OCI-LY7 (cell line): ENCODE measurements around the gene NINJ2. TPM values are rescaled to one million over a fixed set of nuclear protein-coding genes. Genes with fewer than 3 reads are reported as not detected.

Experiments used
- BruUV-seq: library from RNA; stranded (reverse); fragments of 400-500 nt; replicated peaks from 2 replicates; lab custom pipeline; 2021; lab: Mats Ljungman, UMichigan
- CTCF ChIA-PET: fragments of 300-600 bp; sonication (Branson Sonifier 250); formaldehyde crosslinking; loops from one replicate; lab custom pipeline; 2022; ENCODE audit warnings: antibody characterized with exemption; ENCODE audit not compliant: unreplicated experiment; lab: Charles Lee
- POLR2A ChIA-PET: fragments of 300-600 bp; sonication (Branson Sonifier 250); formaldehyde crosslinking; loops from one replicate; lab custom pipeline; 2022; ENCODE audit warnings: antibody characterized with exemption; lab: Charles Lee
- DNase-seq: peaks from one replicate; pipeline ENCODE4 v3.0.0-alpha.2; 2015; ENCODE audit warnings: low spot score
- H2AFZ ChIP-seq: fragments of 200-600 bp; sonication (generic), shearing (Covaris generic); 2 replicates; pipeline ENCODE4 v1.6.1; 2014; ENCODE audit warnings: mild to moderate bottlenecking, antibody characterized with exemption, low read length, moderate library complexity
- H3K27ac ChIP-seq: fragments of 200-600 bp; sonication (generic); 2 replicates; pipeline ENCODE4 v1.5.1; 2014; ENCODE audit warnings: mixed run types, low read depth, mild to moderate bottlenecking, moderate library complexity, low read length, inconsistent platforms; ENCODE audit not compliant: poor library complexity, severe bottlenecking
- H3K36me3 ChIP-seq: fragments of 200-600 bp; sonication (generic); 2 replicates; pipeline ENCODE4 v1.6.1; 2014; ENCODE audit warnings: mild to moderate bottlenecking, antibody characterized with exemption, low read length, moderate library complexity, mixed read lengths; ENCODE audit not compliant: insufficient read depth
- H3K4me1 ChIP-seq: fragments of 200-600 bp; sonication (generic); 2 replicates; pipeline ENCODE4 v1.5.1; 2014; ENCODE audit warnings: mild to moderate bottlenecking, low read length; ENCODE audit not compliant: insufficient read depth, poor library complexity, severe bottlenecking
- H3K4me2 ChIP-seq: fragments of 200-600 bp; sonication (generic); 2 replicates; pipeline ENCODE4 v1.6.1; 2014; ENCODE audit warnings: mild to moderate bottlenecking, low read length
- H3K4me3 ChIP-seq: fragments of 200-600 bp; sonication (generic); 2 replicates; pipeline ENCODE4 v1.5.1; 2014; ENCODE audit warnings: mild to moderate bottlenecking, low read depth, low read length; ENCODE audit not compliant: poor library complexity, severe bottlenecking
- H3K79me2 ChIP-seq: fragments of 200-600 bp; sonication (generic); 2 replicates; pipeline ENCODE4 v1.6.1; 2016; ENCODE audit warnings: low read depth, mild to moderate bottlenecking, low read length, moderate library complexity, mixed read lengths; ENCODE audit not compliant: insufficient read depth
- H3K9me2 ChIP-seq: fragments of 200-600 bp; sonication (generic); 2 replicates; pipeline ENCODE4 v1.6.1; 2016; ENCODE audit warnings: mild to moderate bottlenecking, low read length, mixed read lengths; ENCODE audit not compliant: insufficient read depth
- H3K9me3 ChIP-seq: fragments of 200-600 bp; sonication (generic); 2 replicates; pipeline ENCODE4 v1.6.1; 2014; ENCODE audit warnings: mild to moderate bottlenecking, mixed run types, low read length, mixed read lengths
- H4K20me1 ChIP-seq: fragments of 200-600 bp; sonication (generic); 2 replicates; pipeline ENCODE4 v1.6.1; 2014; ENCODE audit warnings: mild to moderate bottlenecking, antibody characterized with exemption, low read length, moderate library complexity, mixed read lengths; ENCODE audit not compliant: insufficient read depth
- CTCF ChIP-seq: fragments of 200-600 bp; sonication (generic); conservative IDR thresholded peaks from 2 replicates; pipeline ENCODE4 v1.5.1; 2014; ENCODE audit warnings: mild to moderate bottlenecking, antibody characterized with exemption, low read length, moderate library complexity, mixed read lengths
- EZH2phosphoT487 ChIP-seq: fragments of 200-600 bp; sonication (generic); IDR thresholded peaks from 2 replicates; pipeline ENCODE4 v1.6.1; 2018; ENCODE audit warnings: low read depth, borderline replicate concordance, mild to moderate bottlenecking, mixed run types, antibody characterized with exemption, low read length, moderate library complexity, mixed read lengths
- intact Hi-C: fragments of 100-400 bp; cut with micrococcal nuclease; formaldehyde crosslinking; loops from one replicate; pipeline ENCODE4 v1.10.0; 2022; ENCODE audit not compliant: unreplicated experiment
- total RNA-seq, 2 experiments: library from RNA; depleted of rRNA in 1 of 2; stranded (reverse); fragments of >200 nt in 1 of 2; shearing (Covaris generic) in 1 of 2; gene quantifications; 2 replicates each; pipeline ENCODE4 v1.2.3, GENCODE V29; 2014 to 2022

The NINJ2 gene
- total RNA-seq, 2 experiments from 2014 or later = 0.79 to 4.4 TPM

DNA sequence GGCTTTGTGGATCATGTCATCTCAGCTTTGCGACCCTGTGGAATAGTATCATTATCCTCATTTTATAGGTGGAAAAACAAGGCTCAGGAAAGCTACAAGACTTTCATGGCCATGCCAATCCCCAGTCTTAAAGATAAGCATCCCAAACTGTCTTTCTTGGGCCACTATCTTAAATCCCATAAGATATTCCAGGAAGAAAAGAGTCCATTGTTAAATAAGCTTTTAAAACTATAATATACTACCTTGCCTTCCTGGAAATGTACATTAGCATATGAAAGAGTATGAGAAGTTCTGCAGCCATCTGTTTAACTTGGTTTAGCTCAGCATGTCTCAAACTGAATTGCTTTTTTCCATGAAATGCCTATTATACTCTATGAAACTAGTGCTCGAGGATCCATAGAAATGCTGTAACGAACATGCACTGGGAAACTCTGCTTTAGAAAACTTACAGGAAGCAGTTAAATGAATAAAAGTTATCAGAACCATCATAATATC, 126.4 kb downstream of the NINJ2 start:
- Histone ChIP-seq H2AFZ (no peak overlapping the region), H3K4me2 (no peak overlapping the region), H3K79me2 (no peaks in the 10 kb centered on the region), H3K4me3 (no peak overlapping the region), H3K4me1 (no peaks in the 10 kb centered on the region), H3K9me3 (no peaks in the 10 kb centered on the region), H3K27ac (no peak overlapping the region), H3K9me2 (no peaks in the 10 kb centered on the region), H3K36me3 (no peaks in the 10 kb centered on the region), H4K20me1 (no peaks in the 10 kb centered on the region)
- ChIA-PET CTCF (interaction anchor here (1.1 kb wide), 1 partner anchor 10 kb away, joined by 3 read pairs; no protein-coding TSS in a partner anchor), POLR2A (interaction anchor here (0.6 to 1.2 kb wide), 2 partner anchors 28 to 409 kb away, joined by 3 read pairs; no protein-coding TSS in a partner anchor)
- TF ChIP-seq CTCF (no peak), EZH2phosphoT487 (no peak)
- no TSS peak for BruUV-seq
- DNase-seq = no peak
- intact Hi-C loops = no loop called here

- DNase-seq = no peak
- Histone ChIP-seq H3K9me2 (no peaks in the 10 kb centered on the region), H3K79me2 (no peaks in the 10 kb centered on the region), H3K9me3 (no peaks in the 10 kb centered on the region), H4K20me1 (no peaks in the 10 kb centered on the region), H3K4me1 (no peaks in the 10 kb centered on the region), H3K4me3 (no peak overlapping the region), H2AFZ (no peak overlapping the region), H3K36me3 (no peaks in the 10 kb centered on the region), H3K4me2 (no peak overlapping the region), H3K27ac (no peak overlapping the region)
- CTCF ChIA-PET = no interaction called here
- TF ChIP-seq CTCF (no peak), EZH2phosphoT487 (no peak)
- no TSS peak for BruUV-seq
- POLR2A ChIA-PET = interaction anchor here (1.2 kb wide), 1 partner anchor 27 kb away, joined by 3 read pairs; no protein-coding TSS in a partner anchor
- intact Hi-C loops = no loop called here
Observed at GRCh38 chr12:535396-535795, 127.8 kb downstream of the NINJ2 start.

DNA sequence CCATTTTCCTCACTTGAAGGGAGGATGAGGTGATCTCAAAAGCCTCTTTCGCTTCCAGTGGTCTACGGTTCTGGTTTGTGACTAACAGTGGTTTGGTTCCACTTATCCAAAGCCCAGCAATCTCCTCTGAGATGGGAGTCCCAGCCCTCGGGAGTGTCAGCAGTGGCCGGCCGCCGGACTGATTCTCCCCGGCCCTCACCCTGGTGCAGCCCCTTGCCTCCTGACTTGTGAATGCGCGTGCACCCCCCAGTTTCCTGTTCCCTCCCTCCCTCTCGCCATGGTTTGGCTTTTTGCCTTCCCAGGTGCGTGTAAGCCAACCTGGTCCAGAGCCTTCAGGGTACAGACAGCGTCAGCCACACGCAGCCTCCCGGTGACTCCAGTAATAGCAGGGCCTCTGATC, 129.0 kb downstream of the NINJ2 start:
- BruUV-seq = no TSS peak
- ChIA-PET POLR2A (interaction anchor here (0.6 kb wide), 1 partner anchor 9 kb away, joined by 3 read pairs; no protein-coding TSS in a partner anchor), CTCF (no interaction called here)
- no peaks in the 10 kb centered on the region for H3K9me2 ChIP-seq
- H3K36me3 ChIP-seq = no peaks in the 10 kb centered on the region
- intact Hi-C loops = no loop called here
- H3K79me2 ChIP-seq = no peaks in the 10 kb centered on the region
- no peak overlapping the region for H2AFZ ChIP-seq
- DNase-seq = no peak
- no peak for TF ChIP-seq CTCF
- TF ChIP-seq EZH2phosphoT487 = no peak
- no peak overlapping the region for H3K27ac ChIP-seq
- H3K4me2 ChIP-seq = no peak overlapping the region
- H3K9me3 ChIP-seq = no peaks in the 10 kb centered on the region
- no peaks in the 10 kb centered on the region for H3K4me1 ChIP-seq
- no peak overlapping the region for H3K4me3 ChIP-seq
- no peaks in the 10 kb centered on the region for H4K20me1 ChIP-seq
